Adrenal gland (tissue), 5 donors: ENCODE data around the gene CACNA1D.

Source experiments
- CTCF ChIP-seq, 6 experiments: fragments of 450-650 bp in 4 of 6; fragments of 200-600 bp in 2 of 6; sonication (generic) in 1 of 6; IDR thresholded peaks; 1 replicate in 5 of 6; 2 replicates in 1 of 6; pipeline versions ENCODE4 v1.5.1 to v1.8.0; 2016 to 2021; ENCODE audit warnings: antibody characterized with exemption in 6 of 6, mild to moderate bottlenecking in 2 of 6, moderate library complexity in 1 of 6
- POLR2A ChIP-seq, 2 donors: fragments of 450-650 bp; IDR thresholded peaks; one replicate each; pipeline ENCODE4 v1.6.1; 2017; ENCODE audit warnings: antibody characterized with exemption in 2 of 2, mild to moderate bottlenecking in 2 of 2, moderate library complexity in 1 of 2
- donor health status: DM: no; HTN: no; CAD: no.

- TF ChIP-seq CTCF (IDR thresholded peaks at IDR 0.05) (no peak), POLR2A (IDR thresholded peaks at IDR 0.05) (no peak)
Measured at GRCh38 chr3:53824795-53825194, 330.4 kb downstream of the CACNA1D start.
